Measurements from ENCODE around the gene ZNF416. TPM values are rescaled to one million over a fixed set of nuclear protein-coding genes. Genes with fewer than 3 reads are reported as not detected.

Gene ZNF416
- total RNA-seq, 2 donors from 2014 or later = 3.1 to 3.4 TPM

DNA sequence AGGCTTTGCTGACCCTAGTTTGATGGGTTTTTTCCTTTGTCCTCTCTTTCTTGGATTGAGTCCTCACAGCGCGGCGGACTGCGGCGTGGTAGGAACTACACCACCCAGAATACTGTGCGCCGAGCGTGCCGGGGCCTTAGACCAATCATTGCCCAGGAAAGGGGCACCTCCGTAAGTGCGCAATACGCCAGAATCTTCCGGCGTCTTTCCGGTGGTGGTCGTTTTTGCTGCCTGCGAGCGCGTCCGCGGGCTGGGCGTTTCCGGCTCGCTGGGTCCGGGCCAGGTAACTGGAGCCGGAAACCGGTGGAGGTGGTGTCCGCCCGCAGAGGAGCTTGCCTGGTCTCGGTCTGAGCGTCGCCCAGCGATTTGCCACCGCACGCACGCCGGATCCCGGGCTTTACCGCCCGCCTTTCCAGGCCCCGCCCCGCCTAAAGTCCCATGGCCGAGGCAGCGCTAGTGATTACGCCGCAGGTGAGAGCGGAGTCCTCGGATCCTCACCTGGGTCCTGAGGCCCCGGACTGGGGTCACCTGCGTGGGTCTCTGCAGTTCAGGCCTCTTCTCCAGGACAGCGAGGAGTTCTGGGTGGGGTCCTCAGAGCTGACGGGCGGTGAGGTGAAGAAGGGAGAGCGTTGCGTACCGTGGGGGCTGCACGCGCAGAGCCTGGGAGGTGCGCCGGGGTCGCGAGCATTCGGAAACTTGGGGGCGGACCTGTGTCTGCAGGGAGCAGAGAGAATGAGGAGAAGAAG lies 51.4 kb downstream of the ZNF416 start, which contains the start of gene ZNF549:
Gene ZNF549 (plus strand): TSS at position 221 of the 746 bp plus-strand sequence. CDS start 218 bp downstream, at position 439.
- peak within 1 kb of the TSS; percentile 72 to 85 for H3K27ac Mint-ChIP-seq
- peaks cover 28% of the 10 kb centered on the region for H3K36me3 Mint-ChIP-seq
- ATAC-seq = peak; percentile 100
- peaks cover 12 to 15% of the 10 kb centered on the region in 2 donors for H3K4me1 Mint-ChIP-seq (ENCODE audit: low read depth in 2 of 2)
- peak; percentile 92 for DNase-seq (ENCODE audit: low spot score)
- peaks cover 11% of the 10 kb centered on the region for H3K9me3 Mint-ChIP-seq
- H3K27me3 Mint-ChIP-seq = peaks cover 0 to 7% of the 10 kb centered on the region in 2 donors
- peak within 1 kb of the TSS; percentile 92 for H3K4me3 Mint-ChIP-seq

Other genes with a start within 250 kb of the ZNF416 start
- 1 to 10 TPM; 4.7 to 9.8 TPM for gene ZNF304, start 227.6 kb downstream of the ZNF416 start, total RNA-seq
- 1 to 10 TPM; 3.5 to 5.2 TPM for gene TRAPPC2B, start 215.4 kb downstream of the ZNF416 start, total RNA-seq
- 1 to 10 TPM; 2.2 to 3.0 TPM for gene ZNF547, start 215.4 kb downstream of the ZNF416 start, total RNA-seq
- gene ZNF548, start 189.1 kb downstream of the ZNF416 start, total RNA-seq = 10 to 100 TPM; 18.9 to 22.0 TPM
- 10 to 100 TPM; 10.6 to 11.1 TPM for gene ZNF17, start 167.8 kb downstream of the ZNF416 start, total RNA-seq
- gene ZNF749, start 143.6 kb downstream of the ZNF416 start, total RNA-seq = 10 to 100 TPM; 11.5 to 21.7 TPM
- under 1 TPM in 1 of 2 donors, not detected in 1; 0.21 TPM for gene VN1R1, start 121.8 kb downstream of the ZNF416 start, total RNA-seq
- gene ZNF772, start 101.3 kb downstream of the ZNF416 start, total RNA-seq = 1 to 10 TPM; 3.4 to 6.8 TPM
- gene ZNF419, start 91.2 kb downstream of the ZNF416 start, total RNA-seq = 1 to 10 TPM; 6.7 to 7.2 TPM
- gene ZNF773, start 79.0 kb downstream of the ZNF416 start, total RNA-seq = 1 to 10 TPM; 4.8 to 5.6 TPM
- gene ZNF549, start 51.6 kb downstream of the ZNF416 start, total RNA-seq = 1 to 10 TPM; 4.8 to 7.3 TPM
- gene ZNF550, start 19.0 kb downstream of the ZNF416 start, total RNA-seq = 1 to 10 TPM; 7.8 to 8.8 TPM
- gene ZIK1, start 5.2 kb upstream of the ZNF416 start, total RNA-seq = 1 to 10 TPM; 4.8 to 5.5 TPM
- 1 to 10 TPM; 4.7 to 9.8 TPM for gene ZNF530, start 21.0 kb upstream of the ZNF416 start, total RNA-seq
- 10 to 100 TPM; 11.3 to 11.6 TPM for gene ZNF134, start 35.3 kb upstream of the ZNF416 start, total RNA-seq
- gene ZNF211, start 54.3 kb upstream of the ZNF416 start, total RNA-seq = 10 to 100 TPM in 1 of 2 donors, 1 to 10 TPM in 1; 9.9 to 12.4 TPM
- gene ZSCAN4, start 90.0 kb upstream of the ZNF416 start, total RNA-seq = not detected
- gene ZNF551, start 103.1 kb upstream of the ZNF416 start, total RNA-seq = 10 to 100 TPM in 1 of 2 donors, 1 to 10 TPM in 1; 6.6 to 13.5 TPM
- gene ZNF154, start 130.3 kb upstream of the ZNF416 start, total RNA-seq = 1 to 10 TPM in 1 of 2 donors, under 1 TPM in 1; 0.81 to 1.3 TPM
- gene ZNF671, start 148.7 kb upstream of the ZNF416 start, total RNA-seq = 1 to 10 TPM; 5.7 to 9.0 TPM
- 10 to 100 TPM in 1 of 2 donors, 1 to 10 TPM in 1; 5.7 to 13.1 TPM for gene ZNF776, start 167.9 kb upstream of the ZNF416 start, total RNA-seq
- gene ZNF586, start 190.8 kb upstream of the ZNF416 start, total RNA-seq = 10 to 100 TPM; 19.4 to 20.1 TPM
- gene ZNF552, start 236.0 kb upstream of the ZNF416 start, total RNA-seq = 10 to 100 TPM in 1 of 2 donors, 1 to 10 TPM in 1; 6.8 to 10.9 TPM

Measured in natural killer cell treated with Interleukin-12 subunit alpha and Interleukin-12 subunit beta and Interleukin-15 and Interleukin-18, amount 100 ng/mL, for 72 hours (primary cell).